ENCODE measurements around the gene KCNN1.

The KCNN1 gene

GRCh38 chr19:17953316-17953801, 13.5 kb upstream of the KCNN1 start:
- no peak overlapping the region for H3K4me3 ChIP-seq (replicated peaks in 1 of 2; ENCODE audit: low read depth in 2 of 2, low read length in 2 of 2)
- no peak for DNase-seq (ENCODE audit: low read depth in 2 of 2)
- no peak for TF ChIP-seq CTCF (IDR thresholded peaks at IDR 0.05; ENCODE audit: low read depth, low read length)

GRCh38 chr19:17953869-17954268, 13.0 kb upstream of the KCNN1 start:
- no peak for DNase-seq (ENCODE audit: low read depth in 2 of 2)
- no peak for TF ChIP-seq CTCF (IDR thresholded peaks at IDR 0.05; ENCODE audit: low read depth, low read length)
- no peak overlapping the region for H3K4me3 ChIP-seq (replicated peaks in 1 of 2; ENCODE audit: low read depth in 2 of 2, low read length in 2 of 2)

- no peak for DNase-seq (ENCODE audit: low read depth in 2 of 2)
- TF ChIP-seq CTCF (IDR thresholded peaks at IDR 0.05; ENCODE audit: low read depth, low read length), result no peak
- H3K4me3 ChIP-seq (replicated peaks in 1 of 2; ENCODE audit: low read depth in 2 of 2, low read length in 2 of 2), result no peak overlapping the region
Measured at GRCh38 chr19:17954401-17954800, 12.5 kb upstream of the KCNN1 start.

- no peak for DNase-seq (ENCODE audit: low read depth in 2 of 2)
- TF ChIP-seq CTCF (IDR thresholded peaks at IDR 0.05; ENCODE audit: low read depth, low read length), result no peak
- H3K4me3 ChIP-seq (replicated peaks in 1 of 2; ENCODE audit: low read depth in 2 of 2, low read length in 2 of 2), result no peak overlapping the region
Measured at GRCh38 chr19:17957149-17957849, 9.6 kb upstream of the KCNN1 start.

- no peak for DNase-seq (ENCODE audit: low read depth in 2 of 2)
- TF ChIP-seq CTCF (IDR thresholded peaks at IDR 0.05; ENCODE audit: low read depth, low read length), result no peak
- no peak overlapping the region for H3K4me3 ChIP-seq (replicated peaks in 1 of 2; ENCODE audit: low read depth in 2 of 2, low read length in 2 of 2)
Measured at GRCh38 chr19:17957885-17958284, 9.0 kb upstream of the KCNN1 start.

- no peak for TF ChIP-seq CTCF (IDR thresholded peaks at IDR 0.05; ENCODE audit: low read depth, low read length)
- no peak for DNase-seq (ENCODE audit: low read depth in 2 of 2)
- H3K4me3 ChIP-seq (replicated peaks in 1 of 2; ENCODE audit: low read depth in 2 of 2, low read length in 2 of 2), result no peak overlapping the region
Measured at GRCh38 chr19:17963936-17964691, 2.8 kb upstream of the KCNN1 start.
